HEK293 (cell line): ENCODE results near the gene SYNGAP1.

Experiments used
- CTCF ChIA-PET: fragments of 350-600 bp; formaldehyde crosslinking; extraction: SDS; loops from one replicate; lab custom pipeline; 2021; ENCODE audit warnings: antibody characterized with exemption; lab: Yijun Ruan, JAX
- POLR2A ChIA-PET: fragments of 300-600 bp; formaldehyde crosslinking; extraction: SDS; loops from one replicate; lab custom pipeline; 2020; ENCODE audit warnings: antibody characterized with exemption, inconsistent platforms; lab: Yijun Ruan, JAX
- H3K27ac ChIP-seq: fragments of 200-500 bp; sonication (Bioruptor generic); 2 replicates; pipeline ENCODE4 v1.5.1; 2014; ENCODE audit warnings: low read depth, low read length, control low read depth, inconsistent platforms; ENCODE audit errors: extremely low read depth
- H3K36me3 ChIP-seq, 2 experiments: fragments of 200-500 bp in 1 of 2; sonication (Bioruptor generic) in 1 of 2; 1 replicate in 1 of 2; 2 replicates in 1 of 2; pipeline ENCODE4 v1.5.1; 2014 to 2017; ENCODE audit warnings: inconsistent platforms in 2 of 2, low read length in 2 of 2; ENCODE audit not compliant: control insufficient read depth in 2 of 2, insufficient read depth in 1 of 2
- H3K4me1 ChIP-seq: fragments of 200-500 bp; sonication (Bioruptor generic); 2 replicates; pipeline ENCODE4 v1.5.1; 2014; ENCODE audit warnings: mild to moderate bottlenecking, low read length, inconsistent platforms; ENCODE audit not compliant: control insufficient read depth, insufficient read depth
- H3K4me3 ChIP-seq: 2 replicates; pipeline ENCODE4 v1.5.1; 2011; ENCODE audit warnings: low read depth, mild to moderate bottlenecking, control low read depth, low read length, moderate library complexity
- H3K9me3 ChIP-seq: fragments of 200-500 bp; sonication (Bioruptor generic); 2 replicates; pipeline ENCODE4 v1.5.1; 2014; ENCODE audit warnings: low read depth, low read length, inconsistent platforms; ENCODE audit not compliant: control insufficient read depth, insufficient read depth
- CTCF ChIP-seq: fragments of 450-650 bp; formaldehyde crosslinking; IDR thresholded peaks from 2 replicates; pipeline ENCODE4 v1.5.1; 2016; ENCODE audit warnings: missing biosample characterization, missing genetic modification characterization
- EGR2 ChIP-seq: fragments of 450-650 bp; formaldehyde crosslinking; IDR thresholded peaks from 2 replicates; pipeline ENCODE4 v1.5.1; 2016; ENCODE audit warnings: low read depth, missing biosample characterization, missing genetic modification characterization
- FEZF1 ChIP-seq: fragments of 450-650 bp; formaldehyde crosslinking; IDR thresholded peaks from 2 replicates; pipeline ENCODE4 v1.5.1; 2016; ENCODE audit warnings: missing biosample characterization, missing genetic modification characterization
- HOXC10 ChIP-seq: sonication (generic); formaldehyde crosslinking; IDR thresholded peaks from 2 replicates; pipeline ENCODE4 v1.8.1; 2023; ENCODE audit warnings: mild to moderate bottlenecking, missing genetic modification reagents
- MZF1 ChIP-seq: fragments of 450-650 bp; formaldehyde crosslinking; IDR thresholded peaks from 2 replicates; pipeline ENCODE4 v1.5.1; 2017; ENCODE audit warnings: missing biosample characterization, missing genetic modification characterization, borderline replicate concordance
- PRDM1 ChIP-seq: fragments of 450-650 bp; formaldehyde crosslinking; IDR thresholded peaks from 2 replicates; pipeline ENCODE4; 2016; ENCODE audit warnings: missing biosample characterization, missing genetic modification characterization
- SP2 ChIP-seq: fragments of 450-650 bp; formaldehyde crosslinking; IDR thresholded peaks from 2 replicates; pipeline ENCODE4 v1.5.1; 2016; ENCODE audit warnings: missing biosample characterization, missing genetic modification characterization
- WT1 ChIP-seq: fragments of 450-650 bp; formaldehyde crosslinking; IDR thresholded peaks from 2 replicates; pipeline ENCODE4 v1.5.1; 2016; ENCODE audit warnings: missing biosample characterization, missing genetic modification characterization
- ZBTB48 ChIP-seq: fragments of 450-650 bp; formaldehyde crosslinking; IDR thresholded peaks from 2 replicates; pipeline ENCODE4 v1.5.1; 2016; ENCODE audit warnings: missing biosample characterization, missing genetic modification characterization
- ZFHX2 ChIP-seq: fragments of 450-650 bp; formaldehyde crosslinking; conservative IDR thresholded peaks from 2 replicates; pipeline ENCODE4 v1.5.1; 2016; ENCODE audit warnings: missing biosample characterization, missing genetic modification characterization
- ZNF114 ChIP-seq: fragments of 450-650 bp; formaldehyde crosslinking; IDR thresholded peaks from 2 replicates; pipeline ENCODE4 v1.5.0; 2017; ENCODE audit warnings: missing biosample characterization, missing genetic modification characterization
- ZNF133 ChIP-seq: fragments of 450-650 bp; formaldehyde crosslinking; IDR thresholded peaks from 2 replicates; pipeline ENCODE4 v1.5.1; 2016; ENCODE audit warnings: missing biosample characterization, missing genetic modification characterization
- ZNF175 ChIP-seq: fragments of 450-650 bp; formaldehyde crosslinking; IDR thresholded peaks from 2 replicates; pipeline ENCODE4 v1.5.1; 2016; ENCODE audit warnings: missing biosample characterization, missing genetic modification characterization
- ZNF202 ChIP-seq: fragments of 450-650 bp; formaldehyde crosslinking; IDR thresholded peaks from 2 replicates; pipeline ENCODE4 v1.5.1; 2016; ENCODE audit warnings: missing biosample characterization, missing genetic modification characterization, borderline replicate concordance
- ZNF311 ChIP-seq: fragments of 450-650 bp; formaldehyde crosslinking; IDR thresholded peaks from 2 replicates; pipeline ENCODE4 v1.5.1; 2017; ENCODE audit warnings: missing biosample characterization, missing genetic modification characterization, borderline replicate concordance
- ZNF335 ChIP-seq: fragments of 450-650 bp; formaldehyde crosslinking; conservative IDR thresholded peaks from 2 replicates; pipeline ENCODE4 v1.5.1; 2016; ENCODE audit warnings: missing biosample characterization, missing genetic modification characterization
- ZNF391 ChIP-seq: fragments of 450-650 bp; formaldehyde crosslinking; IDR thresholded peaks from 2 replicates; pipeline ENCODE4 v1.5.1; 2016; ENCODE audit warnings: low read depth, missing biosample characterization, missing genetic modification characterization, borderline replicate concordance
- ZNF398 ChIP-seq: fragments of 450-650 bp; formaldehyde crosslinking; IDR thresholded peaks from 2 replicates; pipeline ENCODE4 v1.5.1; 2017; ENCODE audit warnings: missing biosample characterization, missing genetic modification characterization
- ZNF433 ChIP-seq: fragments of 450-650 bp; formaldehyde crosslinking; IDR thresholded peaks from 2 replicates; pipeline ENCODE4 v1.5.1; 2016; ENCODE audit warnings: missing biosample characterization, missing genetic modification characterization, low read depth
- ZNF521 ChIP-seq: fragments of 450-650 bp; formaldehyde crosslinking; IDR thresholded peaks from 2 replicates; pipeline ENCODE4 v1.5.1; 2017; ENCODE audit warnings: missing biosample characterization, mild to moderate bottlenecking, missing genetic modification characterization
- ZNF585B ChIP-seq: fragments of 450-650 bp; formaldehyde crosslinking; IDR thresholded peaks from 2 replicates; pipeline ENCODE4 v1.5.1; 2016; ENCODE audit warnings: missing biosample characterization, missing genetic modification characterization
- ZNF600 ChIP-seq: fragments of 450-650 bp; formaldehyde crosslinking; IDR thresholded peaks from 2 replicates; pipeline ENCODE4 v1.5.1; 2016; ENCODE audit warnings: missing biosample characterization, missing genetic modification characterization
- ZNF629 ChIP-seq: fragments of 450-650 bp; formaldehyde crosslinking; IDR thresholded peaks from 2 replicates; pipeline ENCODE4 v1.5.1; 2017; ENCODE audit warnings: missing biosample characterization, missing genetic modification characterization
- ZNF639 ChIP-seq: fragments of 450-650 bp; formaldehyde crosslinking; IDR thresholded peaks from 2 replicates; pipeline ENCODE4 v1.5.1; 2016; ENCODE audit warnings: missing biosample characterization, missing genetic modification characterization
- ZNF660 ChIP-seq: fragments of 450-650 bp; IDR thresholded peaks from 2 replicates; pipeline ENCODE4 v1.5.1; 2018; ENCODE audit warnings: missing biosample characterization, mild to moderate bottlenecking, missing genetic modification characterization
- ZNF664 ChIP-seq: fragments of 450-650 bp; formaldehyde crosslinking; IDR thresholded peaks from 2 replicates; pipeline ENCODE4 v1.5.1; 2016; ENCODE audit warnings: missing biosample characterization, missing genetic modification characterization
- ZNF670 ChIP-seq: fragments of 450-650 bp; formaldehyde crosslinking; IDR thresholded peaks from 2 replicates; pipeline ENCODE4 v1.5.1; 2016; ENCODE audit warnings: missing biosample characterization, missing genetic modification characterization, low read depth
- ZNF677 ChIP-seq: fragments of 450-650 bp; IDR thresholded peaks from 2 replicates; pipeline ENCODE4 v1.5.0; 2018; ENCODE audit warnings: missing biosample characterization, mild to moderate bottlenecking, missing genetic modification characterization, moderate library complexity
- ZNF791 ChIP-seq: fragments of 450-650 bp; formaldehyde crosslinking; IDR thresholded peaks from 2 replicates; pipeline ENCODE4 v1.5.1; 2016; ENCODE audit warnings: missing biosample characterization, missing genetic modification characterization

SYNGAP1 gene

GRCh38 chr6:33431880-33432541, 12.1 kb downstream of the SYNGAP1 start (continued):
- TF ChIP-seq CTCF (no peak), FEZF1 (tag by site-specific recombination) (no peak), ZNF677 (tag by site-specific recombination) (no peak), PRDM1 (tag by site-specific recombination) (peak; percentile 77), SP2 (tag by site-specific recombination) (no peak), ZFHX2 (peak; percentile 76), ZNF398 (tag by site-specific recombination) (peak; percentile 52), ZNF335 (tag by site-specific recombination) (no peak)
- TF ChIP-seq, all 188 proteins: peak for 7

GRCh38 chr6:33432546-33432945, 12.7 kb downstream of the SYNGAP1 start:
- H3K27ac ChIP-seq, result no peak overlapping the region
- H3K36me3 ChIP-seq, result peaks cover 8 to 24% of the 10 kb centered on the region in 2 experiments; a peak in 2 of 3 replicates
- H3K4me1 ChIP-seq, result peaks cover 10% of the 10 kb centered on the region
- POLR2A ChIA-PET, result no interaction called here
- CTCF ChIA-PET, result interaction anchor here (0.5 to 2.7 kb wide), 3 partner anchors 14 to 161 kb away, joined by 3 to 13 read pairs (median 3); partner anchors contain the start of genes CUTA, RPS18, SYNGAP1 and VPS52
- no peaks in the 10 kb centered on the region for H3K9me3 ChIP-seq
- TF ChIP-seq ZNF600 (tag by site-specific recombination), result peak; percentile 81; the same call in 1 of the 2 replicates
- TF ChIP-seq ZNF202 (tag by site-specific recombination), result no peak
- TF ChIP-seq ZNF791 (tag by site-specific recombination), result no peak
- TF ChIP-seq ZNF521 (tag by site-specific recombination), result no peak
- no peak overlapping the region for H3K4me3 ChIP-seq

GRCh38 chr6:33433001-33433543, 13.2 kb downstream of the SYNGAP1 start:
- H3K9me3 ChIP-seq, result no peaks in the 10 kb centered on the region
- H3K27ac ChIP-seq, result no peak overlapping the region
- ChIA-PET POLR2A (interaction anchor here (1.0 to 1.3 kb wide), 2 partner anchors 8 to 21 kb away, joined by 3 to 5 read pairs; partner anchors contain the start of gene ZBTB9), CTCF (interaction anchor here (0.5 to 1.5 kb wide), 3 partner anchors 14 to 709 kb away, joined by 3 to 6 read pairs (median 3); partner anchors contain the start of gene SYNGAP1)
- peaks cover 10% of the 10 kb centered on the region for H3K4me1 ChIP-seq
- H3K4me3 ChIP-seq, result no peak overlapping the region
- H3K36me3 ChIP-seq, result peaks cover 8 to 28% of the 10 kb centered on the region in 2 experiments; a peak in 2 of 3 replicates
- no peak for TF ChIP-seq MZF1
- TF ChIP-seq ZNF664 (tag by site-specific recombination), result no peak
- TF ChIP-seq PRDM1 (tag by site-specific recombination), result peak; percentile 43; the same call in 1 of the 2 replicates
- no peak for TF ChIP-seq ZNF791 (tag by site-specific recombination)
- no peak for TF ChIP-seq ZNF114 (tag by site-specific recombination)
- no peak for TF ChIP-seq ZNF433 (tag by site-specific recombination)
- no peak for TF ChIP-seq ZNF629
- peak; percentile 79 for TF ChIP-seq EGR2 (tag by site-specific recombination)
- TF ChIP-seq ZNF639 (tag by site-specific recombination), result 0 out of 2 replicates have a peak, but pooled peaks have one; percentile 12
- TF ChIP-seq ZNF175, result no peak
- peak; percentile 50; the same call in 1 of the 2 replicates for TF ChIP-seq ZBTB48 (tag by site-specific recombination)
- TF ChIP-seq WT1 (tag by site-specific recombination), result peak; percentile 41; the same call in 1 of the 2 replicates
- no peak for TF ChIP-seq ZNF660 (tag by site-specific recombination)
- TF ChIP-seq ZNF311, result no peak
- TF ChIP-seq ZNF133 (tag by site-specific recombination), result no peak
- no peak for TF ChIP-seq ZNF585B (tag by site-specific recombination)
- TF ChIP-seq HOXC10 (CRISPR knock-in tag), result no peak
- TF ChIP-seq ZNF670 (tag by site-specific recombination), result no peak
- no peak for TF ChIP-seq ZNF391 (tag by site-specific recombination)
